ENCODE results near the gene DNER.
"Not testable (repeated sequence)": the region's sequence is repeated elsewhere in the genome, so short reads cannot be mapped to it uniquely, and the experiment has no call there.

DNER gene

DNA sequence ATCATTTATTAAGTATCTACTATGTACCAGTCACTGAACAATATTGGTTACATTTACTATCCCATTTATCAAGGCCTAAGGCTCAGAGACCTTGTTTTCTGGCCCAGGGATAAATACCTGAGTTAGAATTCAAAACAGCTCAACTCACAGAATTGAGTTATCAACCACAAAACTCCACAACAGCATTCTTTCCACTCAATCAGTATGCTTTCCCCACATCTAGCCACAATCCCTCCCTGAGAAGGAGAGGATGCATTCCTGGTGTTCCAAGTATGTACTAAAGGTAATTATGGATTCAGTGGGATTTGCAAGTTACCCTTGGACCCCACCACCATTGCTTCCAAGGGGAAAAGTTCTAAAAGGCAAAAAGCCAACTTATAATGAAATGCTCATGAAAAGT lies 339.1 kb downstream of the DNER start:
- ChIA-PET POLR2A (ENCODE audit: low non-redundant PET) (no interaction called here), CTCF (no interaction called here)
- no peak for DNase-seq (ENCODE audit: low spot score)

DNA sequence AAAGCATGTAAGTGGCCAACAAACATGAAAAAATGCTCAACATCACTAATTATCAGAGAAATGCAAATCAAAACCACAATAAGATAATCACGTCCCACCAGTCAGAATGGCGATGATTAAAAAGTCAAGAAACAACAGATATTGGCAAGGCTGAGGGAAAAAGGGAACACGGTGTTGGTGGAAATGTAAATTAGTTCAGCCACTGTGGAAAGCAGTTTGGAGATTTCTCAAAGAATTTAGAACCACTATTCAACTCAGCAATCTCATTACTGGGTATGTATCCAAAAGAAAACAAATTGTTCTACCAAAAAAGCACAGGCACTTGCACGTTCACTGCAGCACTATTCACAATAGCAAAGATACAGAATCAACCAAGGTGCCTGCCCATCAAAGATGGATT lies 341.0 kb downstream of the DNER start:
- POLR2A ChIA-PET (ENCODE audit: low non-redundant PET); DNase-seq (ENCODE audit: low spot score); H3K27ac ChIP-seq; CTCF ChIA-PET: not testable (repeated sequence)

More for the DNA sequence above, 339.1 kb downstream of the DNER start:
- TF ChIP-seq, protein P1, sequence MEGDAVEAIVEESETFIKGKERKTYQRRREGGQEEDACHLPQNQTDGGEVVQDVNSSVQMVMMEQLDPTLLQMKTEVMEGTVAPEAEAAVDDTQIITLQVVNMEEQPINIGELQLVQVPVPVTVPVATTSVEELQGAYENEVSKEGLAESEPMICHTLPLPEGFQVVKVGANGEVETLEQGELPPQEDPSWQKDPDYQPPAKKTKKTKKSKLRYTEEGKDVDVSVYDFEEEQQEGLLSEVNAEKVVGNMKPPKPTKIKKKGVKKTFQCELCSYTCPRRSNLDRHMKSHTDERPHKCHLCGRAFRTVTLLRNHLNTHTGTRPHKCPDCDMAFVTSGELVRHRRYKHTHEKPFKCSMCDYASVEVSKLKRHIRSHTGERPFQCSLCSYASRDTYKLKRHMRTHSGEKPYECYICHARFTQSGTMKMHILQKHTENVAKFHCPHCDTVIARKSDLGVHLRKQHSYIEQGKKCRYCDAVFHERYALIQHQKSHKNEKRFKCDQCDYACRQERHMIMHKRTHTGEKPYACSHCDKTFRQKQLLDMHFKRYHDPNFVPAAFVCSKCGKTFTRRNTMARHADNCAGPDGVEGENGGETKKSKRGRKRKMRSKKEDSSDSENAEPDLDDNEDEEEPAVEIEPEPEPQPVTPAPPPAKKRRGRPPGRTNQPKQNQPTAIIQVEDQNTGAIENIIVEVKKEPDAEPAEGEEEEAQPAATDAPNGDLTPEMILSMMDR (conservative IDR thresholded peaks at IDR 0.05; ENCODE audit: low read depth): no peak
- H3K27ac ChIP-seq: no peak overlapping the region

DNA sequence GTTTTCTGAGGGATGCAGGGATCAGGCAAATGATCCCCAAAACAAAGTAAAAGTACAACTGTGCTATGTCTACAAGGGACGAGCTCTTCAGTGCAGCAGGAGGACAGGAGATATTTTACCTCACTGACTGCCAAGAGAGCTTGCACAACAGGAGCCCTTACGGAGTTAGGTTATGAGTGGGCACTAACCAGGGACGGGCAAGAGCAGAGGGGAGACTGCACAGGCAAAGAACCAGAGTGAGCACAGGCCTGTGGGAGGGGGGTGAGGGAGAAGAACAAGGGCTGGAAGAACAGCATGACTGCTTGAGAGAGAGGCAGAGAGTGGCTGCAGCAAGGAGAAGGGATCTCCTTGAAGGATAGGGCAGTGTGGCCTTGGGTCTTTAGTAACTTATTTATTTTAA lies 342.1 kb downstream of the DNER start:
- ChIA-PET POLR2A (ENCODE audit: low non-redundant PET) (no interaction called here), CTCF (no interaction called here)
- TF ChIP-seq, protein P1 (conservative IDR thresholded peaks at IDR 0.05; ENCODE audit: low read depth): no peak
- no peak overlapping the region for H3K27ac ChIP-seq
- DNase-seq (ENCODE audit: low spot score): no peak

DNA sequence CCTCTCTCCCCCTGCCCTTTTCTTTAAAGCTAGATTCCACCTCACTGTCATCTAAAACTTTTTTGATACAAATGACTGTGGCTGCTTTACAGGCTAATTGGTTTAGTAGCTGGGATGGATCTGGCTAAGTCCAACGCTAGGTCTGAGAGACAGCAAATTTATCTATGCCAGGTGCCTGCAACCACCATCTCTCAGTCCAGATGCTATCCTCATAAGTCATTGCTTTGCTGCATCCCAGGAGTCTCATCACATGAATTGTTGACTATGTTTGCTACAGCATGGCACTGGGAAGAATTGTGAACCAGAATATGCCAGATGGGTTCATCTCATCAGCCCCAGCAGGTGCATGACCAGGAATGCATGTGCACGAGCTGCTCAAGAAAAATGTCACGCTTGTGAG lies 343.3 kb downstream of the DNER start:
- DNase-seq (ENCODE audit: low spot score): no peak
- H3K27ac ChIP-seq: no peak overlapping the region
- CTCF ChIA-PET: interaction anchor here (0.6 kb wide), 1 partner anchor 625 kb away, joined by 3 read pairs; no protein-coding TSS in a partner anchor
- POLR2A ChIA-PET (ENCODE audit: low non-redundant PET): no interaction called here
- TF ChIP-seq, protein P1 (conservative IDR thresholded peaks at IDR 0.05; ENCODE audit: low read depth): no peak

DNA sequence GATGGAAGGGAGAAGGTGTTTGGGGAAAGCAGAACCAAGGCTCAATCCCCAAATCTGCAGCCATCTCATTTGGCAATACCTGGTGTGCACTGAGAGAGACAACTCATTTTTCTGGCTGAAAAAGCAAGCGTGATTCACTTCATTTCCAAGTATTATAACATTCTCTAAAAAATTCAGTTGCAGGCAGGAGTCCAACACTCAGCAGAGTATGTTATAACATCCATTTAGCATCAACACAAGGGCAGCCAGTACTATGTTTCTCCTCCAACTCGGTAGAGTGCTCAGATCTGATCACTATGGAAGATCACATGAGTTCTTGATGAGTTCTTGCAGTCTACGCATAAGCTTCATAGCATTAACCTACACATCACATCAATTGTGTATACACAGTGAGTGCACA lies 343.8 kb downstream of the DNER start:
- DNase-seq (ENCODE audit: low spot score): no peak
- ChIA-PET CTCF (interaction anchor here (0.6 kb wide), 1 partner anchor 93 kb away, joined by 3 read pairs; no protein-coding TSS in a partner anchor), POLR2A (ENCODE audit: low non-redundant PET) (no interaction called here)
- H3K27ac ChIP-seq: no peak overlapping the region
- TF ChIP-seq, protein P1 (conservative IDR thresholded peaks at IDR 0.05; ENCODE audit: low read depth): no peak

DNA sequence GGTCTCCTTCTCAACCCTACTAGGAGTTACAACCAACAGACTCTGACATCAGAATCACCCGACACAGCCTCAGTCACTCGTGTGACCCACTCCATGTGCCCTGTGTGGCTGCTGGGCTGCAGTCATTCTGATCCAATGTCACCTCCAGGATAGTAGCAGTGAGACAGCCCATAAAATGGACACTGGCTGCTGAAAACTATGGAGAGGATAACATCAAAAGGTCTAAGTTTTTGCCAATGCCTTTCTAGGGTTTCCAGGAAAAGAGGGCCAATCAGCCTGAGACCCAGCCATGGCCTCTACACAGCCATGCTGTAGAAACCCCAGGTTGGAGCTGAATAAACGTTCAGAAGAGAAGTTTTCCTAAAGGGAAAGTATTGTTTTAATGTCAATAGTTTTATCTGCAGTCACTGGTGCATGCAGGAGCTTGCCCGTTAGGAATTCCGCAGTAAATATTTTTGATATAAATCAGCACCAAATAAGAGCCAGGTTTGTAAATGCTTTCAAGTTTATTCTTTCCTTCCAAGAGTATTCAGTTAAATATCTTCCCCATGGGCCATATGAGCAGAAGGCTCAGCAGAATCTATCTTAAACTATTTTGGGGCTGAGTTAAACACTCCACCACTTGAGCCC lies 351.1 kb downstream of the DNER start:
- ChIA-PET CTCF (interaction anchor here (1.0 kb wide), 1 partner anchor 21 kb away, joined by 6 read pairs; no protein-coding TSS in a partner anchor), POLR2A (ENCODE audit: low non-redundant PET) (no interaction called here)
- H3K27ac ChIP-seq: peak overlapping the region; percentile 94
- peak; percentile 80 for DNase-seq (ENCODE audit: low spot score)
- TF ChIP-seq, protein P1 (conservative IDR thresholded peaks at IDR 0.05; ENCODE audit: low read depth): no peak

DNA sequence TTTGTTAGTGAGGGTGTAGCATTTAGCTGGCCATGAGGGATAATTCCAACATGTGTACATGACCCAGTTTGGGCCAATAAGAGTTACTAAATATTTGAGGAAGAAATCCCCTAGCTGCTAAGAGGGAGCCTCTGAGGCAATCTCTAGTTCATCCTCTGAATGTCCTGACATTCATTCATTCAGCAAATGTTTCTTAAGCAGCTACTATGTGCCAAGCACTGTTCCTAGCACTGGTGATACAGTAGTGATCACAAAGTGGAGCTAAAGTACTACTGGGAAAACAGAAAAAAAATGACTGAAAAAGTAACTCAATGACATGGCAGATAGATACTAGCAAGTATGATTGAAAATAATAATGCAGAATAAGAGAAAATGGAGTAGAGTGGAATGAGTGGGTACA lies 363.5 kb downstream of the DNER start:
- CTCF ChIA-PET: interaction anchor here (0.7 to 1.7 kb wide), 5 partner anchors 26 to 243 kb away, joined by 3 to 7 read pairs (median 4); no protein-coding TSS in a partner anchor
- DNase-seq (ENCODE audit: low spot score): no peak

More for the DNA sequence above, 363.5 kb downstream of the DNER start:
- POLR2A ChIA-PET (ENCODE audit: low non-redundant PET): no interaction called here
- H3K27ac ChIP-seq: peak overlapping the region; percentile 78
- TF ChIP-seq, protein P1 (conservative IDR thresholded peaks at IDR 0.05; ENCODE audit: low read depth): no peak

Data from RWPE1 (cell line).